Duodenal mucosa (tissue), 2 donors: Measurements from ENCODE around the gene OR4K17.
"Not testable (repeated sequence)": the region's sequence is repeated elsewhere in the genome, so short reads cannot be mapped to it uniquely, and the experiment has no call there.

Experiments used
- H3K27ac ChIP-seq: one replicate; pipeline ENCODE4 v1.7.0; 2013; ENCODE audit warnings: low read depth, low read length
- H3K27me3 ChIP-seq, 2 donors: one replicate each; pipeline ENCODE4 v1.7.0; 2013; ENCODE audit warnings: low read length in 2 of 2, control low read depth in 1 of 2; ENCODE audit not compliant: insufficient read depth in 2 of 2, control insufficient read depth in 1 of 2
- H3K36me3 ChIP-seq, 2 donors: one replicate each; pipeline ENCODE4 v1.7.0; 2013; ENCODE audit warnings: low read length in 2 of 2, control low read depth in 1 of 2; ENCODE audit not compliant: insufficient read depth in 2 of 2, control insufficient read depth in 1 of 2
- H3K4me1 ChIP-seq, 2 donors: one replicate each; pipeline ENCODE4 v1.7.0; 2013; ENCODE audit warnings: low read length in 2 of 2, control low read depth in 1 of 2; ENCODE audit not compliant: insufficient read depth in 2 of 2, control insufficient read depth in 1 of 2
- H3K4me3 ChIP-seq, 2 donors: one replicate each; pipeline ENCODE4 v1.7.0; 2013; ENCODE audit warnings: low read length in 2 of 2, low read depth in 1 of 2
- H3K9ac ChIP-seq, 2 donors: one replicate each; pipeline ENCODE4 v1.7.0; 2013; ENCODE audit warnings: low read length in 2 of 2, low read depth in 1 of 2
- H3K9me3 ChIP-seq, 2 donors: one replicate each; pipeline ENCODE4 v1.7.0; 2013; ENCODE audit warnings: low read length in 2 of 2, control low read depth in 1 of 2; ENCODE audit not compliant: control insufficient read depth in 1 of 2

OR4K17 gene

DNA sequence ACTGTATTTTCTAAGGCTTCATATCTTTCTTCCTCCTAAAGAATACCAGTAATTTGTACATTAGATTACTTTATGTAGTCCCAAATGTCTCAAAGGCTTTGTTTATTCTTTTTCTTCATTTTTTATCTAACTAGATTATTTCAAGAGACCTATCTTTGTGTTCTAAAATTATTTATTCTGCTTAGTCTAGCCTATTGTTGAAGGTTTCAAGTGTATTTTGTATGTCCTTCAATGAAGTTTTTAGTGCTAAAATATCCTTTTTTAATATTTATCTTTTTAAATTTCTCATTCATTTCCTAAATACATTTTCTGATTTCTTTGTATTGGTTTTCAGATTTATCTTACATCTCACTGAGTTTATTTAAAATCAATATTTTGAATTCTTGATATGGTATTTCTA is 53.9 kb downstream of the OR4K17 start:
- Histone ChIP-seq H3K27ac (no peak overlapping the region), H3K9ac (no peak overlapping the region), H3K4me3 (no peak overlapping the region), H3K9me3 (peaks cover 12 to 13% of the 10 kb centered on the region in 2 donors), H3K4me1 (no peaks in the 10 kb centered on the region), H3K36me3 (no peaks in the 10 kb centered on the region), H3K27me3 (no peaks in the 10 kb centered on the region)

- no peak overlapping the region for H3K27ac ChIP-seq
- H3K4me1 ChIP-seq, result no peaks in the 10 kb centered on the region
- H3K4me3 ChIP-seq, result no peak overlapping the region
- no peaks in the 10 kb centered on the region for H3K27me3 ChIP-seq
- no peaks in the 10 kb centered on the region for H3K36me3 ChIP-seq
- no peak overlapping the region for H3K9ac ChIP-seq
- H3K9me3 ChIP-seq, result peaks cover 9 to 13% of the 10 kb centered on the region in 2 donors
These were observed 56.6 kb downstream of the OR4K17 start for GRCh38 chr14:20167091-20167490.

DNA sequence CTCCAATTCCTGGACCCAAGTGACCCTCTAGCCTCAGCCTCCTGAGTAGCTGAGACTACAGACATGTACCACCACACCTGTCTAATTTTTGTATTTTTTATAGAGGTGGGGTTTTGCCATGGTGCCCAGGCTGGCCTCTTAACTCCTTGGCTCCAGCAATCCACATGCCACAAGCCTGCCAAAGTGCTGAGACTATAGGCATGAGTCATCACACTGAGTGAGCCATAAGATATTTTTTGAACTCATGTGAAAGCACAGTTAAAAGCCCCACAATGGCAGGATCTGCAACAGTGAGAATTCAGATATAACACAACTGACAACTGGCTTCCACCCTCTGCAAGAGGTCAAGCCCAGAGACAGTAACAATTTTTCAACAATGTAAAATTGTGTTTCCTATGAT is 59.3 kb downstream of the OR4K17 start:
- H3K27ac ChIP-seq, H3K9me3 ChIP-seq, H3K4me3 ChIP-seq, H3K9ac ChIP-seq, H3K27me3 ChIP-seq, H3K4me1 ChIP-seq, H3K36me3 ChIP-seq: not testable (repeated sequence)
